ENCODE data around the gene PNRC1. TPM values are rescaled to one million over a fixed set of nuclear protein-coding genes. Genes with fewer than 3 reads are reported as not detected.

The PNRC1 gene
- total and polyA plus RNA-seq, 2 of the 4 experiments (the other 2 are of a cell fraction) = 6.5 to 8.1 TPM

- H3K4me3 ChIP-seq (ENCODE audit: insufficient read depth, low read depth, low read length) = no peak overlapping the region
- H2AK5ac ChIP-seq (ENCODE audit: low read depth, low read length) = no peak overlapping the region
- no peak overlapping the region for H3K14ac ChIP-seq (replicated peaks; ENCODE audit: low read depth, low read length)
- in situ Hi-C loops (cut with MboI; ENCODE audit: low sequenced_read_pairs) = no loop called here
- no peak overlapping the region for H2BK5ac ChIP-seq (ENCODE audit: low read depth, low read length, poor library complexity, severe bottlenecking)
- intact Hi-C loops (cut with micrococcal nuclease) = no loop called here
- H3K18ac ChIP-seq (ENCODE audit: low read depth, low read length) = no peak overlapping the region
- H4K91ac ChIP-seq (ENCODE audit: insufficient read depth, low read depth, low read length) = no peak overlapping the region
- no peaks in the 10 kb centered on the region for H3K9me3 ChIP-seq (ENCODE audit: control insufficient read depth, insufficient read depth, low read length)
- no peak overlapping the region for H2BK20ac ChIP-seq (ENCODE audit: low read depth, low read length)
- WGBS, 2 experiments (ENCODE audit: extremely low coverage in 2 of 2, insufficient read length in 1 of 2) = no CpG with 5 or more reads among the region's 4 CpGs
- H3K79me1 ChIP-seq (ENCODE audit: low read depth in 1 of 2, low read length in 2 of 2) = no peaks in the 10 kb centered on the region
- POLR2A ChIA-PET (ENCODE audit: unreplicated experiment) = no interaction called here
- no peak overlapping the region for H4K8ac ChIP-seq (ENCODE audit: low read depth in 2 of 2, low read length in 2 of 2)
- no peak overlapping the region for H3K9ac ChIP-seq (ENCODE audit: low read depth, low read length)
- no peak overlapping the region for H3K56ac ChIP-seq (ENCODE audit: extremely low read depth, insufficient read depth, low read length)
- H2BK15ac ChIP-seq (ENCODE audit: low read depth, low read length) = no peak overlapping the region
- H4K5ac ChIP-seq (ENCODE audit: low read depth, low read length) = no peak overlapping the region
- H2AFZ ChIP-seq (replicated peaks; ENCODE audit: low read length, poor library complexity) = no peak overlapping the region
- H3K27me3 ChIP-seq (ENCODE audit: control insufficient read depth, insufficient read depth, low read length) = no peaks in the 10 kb centered on the region; the same call in 1 of the 2 replicates
- DNase-seq (no peak), ATAC-seq (ENCODE audit: low read depth) (no peak)
- BruUV-seq (replicated peaks) = no TSS peak
- TF ChIP-seq MAFK (IDR thresholded peaks at IDR 0.05; ENCODE audit: low read depth, low read length) = no peak
- TF ChIP-seq RCOR1 (IDR thresholded peaks at IDR 0.05; ENCODE audit: insufficient replicate concordance, low read length) = no peak
- H3K4me1 ChIP-seq (ENCODE audit: control insufficient read depth, insufficient read depth, low read length) = peaks cover 4% of the 10 kb centered on the region
- dilution Hi-C loops (cut with HindIII; ENCODE audit: low sequenced_read_pairs, unreplicated experiment) = no loop called here
- no peak overlapping the region for H3K4ac ChIP-seq (ENCODE audit: low read depth, low read length)
- H4K20me1 ChIP-seq (ENCODE audit: insufficient read depth, low read length) = no peaks in the 10 kb centered on the region
- H2BK120ac ChIP-seq (ENCODE audit: low read depth, low read length) = no peak overlapping the region
- no peak overlapping the region for H3K27ac ChIP-seq (ENCODE audit: insufficient read depth, low read length)
- H2AK9ac ChIP-seq (replicated peaks; ENCODE audit: low read depth, low read length, poor library complexity) = no peak overlapping the region
- H3K9me1 ChIP-seq (ENCODE audit: insufficient read depth, low read length) = no peaks in the 10 kb centered on the region
- no peak overlapping the region for H3K23ac ChIP-seq (ENCODE audit: low read depth, low read length)
- CTCF ChIA-PET = no interaction called here
- H3K4me2 ChIP-seq (ENCODE audit: low read depth, low read length) = no peak overlapping the region
- H3K36me3 ChIP-seq (ENCODE audit: control insufficient read depth, insufficient read depth, low read length) = no peaks in the 10 kb centered on the region
Observed at GRCh38 chr6:89045011-89045387, 35.6 kb upstream of the PNRC1 start.

Data from IMR-90 (cell line).